ENCODE data around the gene NR6A1.

NR6A1 gene

DNA sequence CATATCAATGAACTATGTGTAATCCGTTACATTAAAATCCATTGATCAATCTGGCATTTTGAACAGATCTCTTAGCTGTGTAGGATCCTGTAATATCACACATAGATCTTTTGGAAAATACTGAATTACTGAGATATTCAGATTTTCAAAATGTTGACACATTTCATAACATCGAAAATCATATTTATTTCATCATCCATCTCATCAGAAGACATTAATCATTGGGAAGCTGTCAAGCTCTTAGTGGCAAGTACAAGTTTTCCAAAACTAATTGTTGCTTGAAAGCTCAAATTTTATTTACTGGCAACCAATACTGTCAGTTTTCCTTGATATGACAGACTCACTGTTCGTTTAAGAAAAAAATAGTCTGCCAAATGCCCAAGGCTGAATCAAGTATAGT is 8.5 kb downstream of the NR6A1 start:
- no peak overlapping the region for H3K27ac ChIP-seq (ENCODE audit: extremely low read depth, low read depth, low read length)
- CTCF ChIA-PET = interaction anchor here (0.6 to 3.7 kb wide), 7 partner anchors 9 to 1664 kb away, joined by 3 to 19 read pairs (median 11); partner anchors contain the start of genes NR6A1 and WDR38
- POLR2A ChIA-PET = interaction anchor here (0.6 kb wide), 1 partner anchor 624 kb away, joined by 3 read pairs; no protein-coding TSS in a partner anchor
- H3K36me3 ChIP-seq (ENCODE audit: control insufficient read depth in 2 of 2, insufficient read depth in 1 of 2, low read length in 2 of 2) = no peaks in the 10 kb centered on the region
- H3K4me1 ChIP-seq (ENCODE audit: control insufficient read depth, insufficient read depth, low read length) = peaks cover 36% of the 10 kb centered on the region
- TF ChIP-seq ZXDB (tag by site-specific recombination; IDR thresholded peaks at IDR 0.05) = no peak
- TF ChIP-seq ZNF404 (tag by site-specific recombination; IDR thresholded peaks at IDR 0.05) = no peak
- no peak for TF ChIP-seq ZFP69B (tag by site-specific recombination; IDR thresholded peaks at IDR 0.05)
- no peak for TF ChIP-seq GLI4 (tag by site-specific recombination; IDR thresholded peaks at IDR 0.05)
- TF ChIP-seq, protein P1, sequence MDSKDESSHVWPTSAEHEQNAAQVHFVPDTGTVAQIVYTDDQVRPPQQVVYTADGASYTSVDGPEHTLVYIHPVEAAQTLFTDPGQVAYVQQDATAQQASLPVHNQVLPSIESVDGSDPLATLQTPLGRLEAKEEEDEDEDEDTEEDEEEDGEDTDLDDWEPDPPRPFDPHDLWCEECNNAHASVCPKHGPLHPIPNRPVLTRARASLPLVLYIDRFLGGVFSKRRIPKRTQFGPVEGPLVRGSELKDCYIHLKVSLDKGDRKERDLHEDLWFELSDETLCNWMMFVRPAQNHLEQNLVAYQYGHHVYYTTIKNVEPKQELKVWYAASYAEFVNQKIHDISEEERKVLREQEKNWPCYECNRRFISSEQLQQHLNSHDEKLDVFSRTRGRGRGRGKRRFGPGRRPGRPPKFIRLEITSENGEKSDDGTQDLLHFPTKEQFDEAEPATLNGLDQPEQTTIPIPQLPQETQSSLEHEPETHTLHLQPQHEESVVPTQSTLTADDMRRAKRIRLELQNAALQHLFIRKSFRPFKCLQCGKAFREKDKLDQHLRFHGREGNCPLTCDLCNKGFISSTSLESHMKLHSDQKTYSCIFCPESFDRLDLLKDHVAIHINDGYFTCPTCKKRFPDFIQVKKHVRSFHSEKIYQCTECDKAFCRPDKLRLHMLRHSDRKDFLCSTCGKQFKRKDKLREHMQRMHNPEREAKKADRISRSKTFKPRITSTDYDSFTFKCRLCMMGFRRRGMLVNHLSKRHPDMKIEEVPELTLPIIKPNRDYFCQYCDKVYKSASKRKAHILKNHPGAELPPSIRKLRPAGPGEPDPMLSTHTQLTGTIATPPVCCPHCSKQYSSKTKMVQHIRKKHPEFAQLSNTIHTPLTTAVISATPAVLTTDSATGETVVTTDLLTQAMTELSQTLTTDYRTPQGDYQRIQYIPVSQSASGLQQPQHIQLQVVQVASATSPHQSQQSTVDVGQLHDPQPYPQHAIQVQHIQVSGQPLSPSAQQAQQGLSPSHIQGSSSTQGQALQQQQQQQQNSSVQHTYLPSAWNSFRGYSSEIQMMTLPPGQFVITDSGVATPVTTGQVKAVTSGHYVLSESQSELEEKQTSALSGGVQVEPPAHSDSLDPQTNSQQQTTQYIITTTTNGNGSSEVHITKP (tag by site-specific recombination; IDR thresholded peaks at IDR 0.05) = no peak
- TF ChIP-seq, protein P2, sequence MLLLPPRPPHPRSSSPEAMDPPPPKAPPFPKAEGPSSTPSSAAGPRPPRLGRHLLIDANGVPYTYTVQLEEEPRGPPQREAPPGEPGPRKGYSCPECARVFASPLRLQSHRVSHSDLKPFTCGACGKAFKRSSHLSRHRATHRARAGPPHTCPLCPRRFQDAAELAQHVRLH (tag by site-specific recombination; IDR thresholded peaks at IDR 0.05) = no peak
- TF ChIP-seq ZNF555 (tag by site-specific recombination; conservative IDR thresholded peaks at IDR 0.05) = no peak
- TF ChIP-seq, protein P3, sequence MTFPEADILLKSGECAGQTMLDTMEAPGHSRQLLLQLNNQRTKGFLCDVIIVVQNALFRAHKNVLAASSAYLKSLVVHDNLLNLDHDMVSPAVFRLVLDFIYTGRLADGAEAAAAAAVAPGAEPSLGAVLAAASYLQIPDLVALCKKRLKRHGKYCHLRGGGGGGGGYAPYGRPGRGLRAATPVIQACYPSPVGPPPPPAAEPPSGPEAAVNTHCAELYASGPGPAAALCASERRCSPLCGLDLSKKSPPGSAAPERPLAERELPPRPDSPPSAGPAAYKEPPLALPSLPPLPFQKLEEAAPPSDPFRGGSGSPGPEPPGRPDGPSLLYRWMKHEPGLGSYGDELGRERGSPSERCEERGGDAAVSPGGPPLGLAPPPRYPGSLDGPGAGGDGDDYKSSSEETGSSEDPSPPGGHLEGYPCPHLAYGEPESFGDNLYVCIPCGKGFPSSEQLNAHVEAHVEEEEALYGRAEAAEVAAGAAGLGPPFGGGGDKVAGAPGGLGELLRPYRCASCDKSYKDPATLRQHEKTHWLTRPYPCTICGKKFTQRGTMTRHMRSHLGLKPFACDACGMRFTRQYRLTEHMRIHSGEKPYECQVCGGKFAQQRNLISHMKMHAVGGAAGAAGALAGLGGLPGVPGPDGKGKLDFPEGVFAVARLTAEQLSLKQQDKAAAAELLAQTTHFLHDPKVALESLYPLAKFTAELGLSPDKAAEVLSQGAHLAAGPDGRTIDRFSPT (tag by site-specific recombination; IDR thresholded peaks at IDR 0.05) = no peak
- TF ChIP-seq, protein P4, sequence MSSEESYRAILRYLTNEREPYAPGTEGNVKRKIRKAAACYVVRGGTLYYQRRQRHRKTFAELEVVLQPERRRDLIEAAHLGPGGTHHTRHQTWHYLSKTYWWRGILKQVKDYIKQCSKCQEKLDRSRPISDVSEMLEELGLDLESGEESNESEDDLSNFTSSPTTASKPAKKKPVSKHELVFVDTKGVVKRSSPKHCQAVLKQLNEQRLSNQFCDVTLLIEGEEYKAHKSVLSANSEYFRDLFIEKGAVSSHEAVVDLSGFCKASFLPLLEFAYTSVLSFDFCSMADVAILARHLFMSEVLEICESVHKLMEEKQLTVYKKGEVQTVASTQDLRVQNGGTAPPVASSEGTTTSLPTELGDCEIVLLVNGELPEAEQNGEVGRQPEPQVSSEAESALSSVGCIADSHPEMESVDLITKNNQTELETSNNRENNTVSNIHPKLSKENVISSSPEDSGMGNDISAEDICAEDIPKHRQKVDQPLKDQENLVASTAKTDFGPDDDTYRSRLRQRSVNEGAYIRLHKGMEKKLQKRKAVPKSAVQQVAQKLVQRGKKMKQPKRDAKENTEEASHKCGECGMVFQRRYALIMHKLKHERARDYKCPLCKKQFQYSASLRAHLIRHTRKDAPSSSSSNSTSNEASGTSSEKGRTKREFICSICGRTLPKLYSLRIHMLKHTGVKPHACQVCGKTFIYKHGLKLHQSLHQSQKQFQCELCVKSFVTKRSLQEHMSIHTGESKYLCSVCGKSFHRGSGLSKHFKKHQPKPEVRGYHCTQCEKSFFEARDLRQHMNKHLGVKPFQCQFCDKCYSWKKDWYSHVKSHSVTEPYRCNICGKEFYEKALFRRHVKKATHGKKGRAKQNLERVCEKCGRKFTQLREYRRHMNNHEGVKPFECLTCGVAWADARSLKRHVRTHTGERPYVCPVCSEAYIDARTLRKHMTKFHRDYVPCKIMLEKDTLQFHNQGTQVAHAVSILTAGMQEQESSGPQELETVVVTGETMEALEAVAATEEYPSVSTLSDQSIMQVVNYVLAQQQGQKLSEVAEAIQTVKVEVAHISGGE (tag by site-specific recombination; conservative IDR thresholded peaks at IDR 0.05; ENCODE audit: low read depth) = no peak
- TF ChIP-seq ZNF501 (tag by site-specific recombination; IDR thresholded peaks at IDR 0.05) = no peak
- TF ChIP-seq, protein P5, sequence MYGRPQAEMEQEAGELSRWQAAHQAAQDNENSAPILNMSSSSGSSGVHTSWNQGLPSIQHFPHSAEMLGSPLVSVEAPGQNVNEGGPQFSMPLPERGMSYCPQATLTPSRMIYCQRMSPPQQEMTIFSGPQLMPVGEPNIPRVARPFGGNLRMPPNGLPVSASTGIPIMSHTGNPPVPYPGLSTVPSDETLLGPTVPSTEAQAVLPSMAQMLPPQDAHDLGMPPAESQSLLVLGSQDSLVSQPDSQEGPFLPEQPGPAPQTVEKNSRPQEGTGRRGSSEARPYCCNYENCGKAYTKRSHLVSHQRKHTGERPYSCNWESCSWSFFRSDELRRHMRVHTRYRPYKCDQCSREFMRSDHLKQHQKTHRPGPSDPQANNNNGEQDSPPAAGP (tag by site-specific recombination; IDR thresholded peaks at IDR 0.05) = no peak
- TF ChIP-seq ZNF221 (tag by site-specific recombination; IDR thresholded peaks at IDR 0.05; ENCODE audit: borderline replicate concordance) = no peak
- TF ChIP-seq GLIS1 (tag by site-specific recombination; IDR thresholded peaks at IDR 0.05) = no peak
- TF ChIP-seq, protein P6, sequence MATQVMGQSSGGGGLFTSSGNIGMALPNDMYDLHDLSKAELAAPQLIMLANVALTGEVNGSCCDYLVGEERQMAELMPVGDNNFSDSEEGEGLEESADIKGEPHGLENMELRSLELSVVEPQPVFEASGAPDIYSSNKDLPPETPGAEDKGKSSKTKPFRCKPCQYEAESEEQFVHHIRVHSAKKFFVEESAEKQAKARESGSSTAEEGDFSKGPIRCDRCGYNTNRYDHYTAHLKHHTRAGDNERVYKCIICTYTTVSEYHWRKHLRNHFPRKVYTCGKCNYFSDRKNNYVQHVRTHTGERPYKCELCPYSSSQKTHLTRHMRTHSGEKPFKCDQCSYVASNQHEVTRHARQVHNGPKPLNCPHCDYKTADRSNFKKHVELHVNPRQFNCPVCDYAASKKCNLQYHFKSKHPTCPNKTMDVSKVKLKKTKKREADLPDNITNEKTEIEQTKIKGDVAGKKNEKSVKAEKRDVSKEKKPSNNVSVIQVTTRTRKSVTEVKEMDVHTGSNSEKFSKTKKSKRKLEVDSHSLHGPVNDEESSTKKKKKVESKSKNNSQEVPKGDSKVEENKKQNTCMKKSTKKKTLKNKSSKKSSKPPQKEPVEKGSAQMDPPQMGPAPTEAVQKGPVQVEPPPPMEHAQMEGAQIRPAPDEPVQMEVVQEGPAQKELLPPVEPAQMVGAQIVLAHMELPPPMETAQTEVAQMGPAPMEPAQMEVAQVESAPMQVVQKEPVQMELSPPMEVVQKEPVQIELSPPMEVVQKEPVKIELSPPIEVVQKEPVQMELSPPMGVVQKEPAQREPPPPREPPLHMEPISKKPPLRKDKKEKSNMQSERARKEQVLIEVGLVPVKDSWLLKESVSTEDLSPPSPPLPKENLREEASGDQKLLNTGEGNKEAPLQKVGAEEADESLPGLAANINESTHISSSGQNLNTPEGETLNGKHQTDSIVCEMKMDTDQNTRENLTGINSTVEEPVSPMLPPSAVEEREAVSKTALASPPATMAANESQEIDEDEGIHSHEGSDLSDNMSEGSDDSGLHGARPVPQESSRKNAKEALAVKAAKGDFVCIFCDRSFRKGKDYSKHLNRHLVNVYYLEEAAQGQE (tag by site-specific recombination; IDR thresholded peaks at IDR 0.05) = no peak
- no peak for TF ChIP-seq ZNF239 (tag by site-specific recombination; IDR thresholded peaks at IDR 0.05)
- no peak overlapping the region for H3K4me3 ChIP-seq (ENCODE audit: low read depth, low read length)
- no peaks in the 10 kb centered on the region for H3K9me3 ChIP-seq (ENCODE audit: control insufficient read depth, insufficient read depth, low read depth, low read length)

Data from HEK293 (cell line).